HTERT RPE-1 (cell line): ENCODE results near the gene PLEKHA3.
"Not testable (repeated sequence)": the region's sequence is repeated elsewhere in the genome, so short reads cannot be mapped to it uniquely, and the experiment has no call there.

ENCODE experiments used
- in situ Hi-C: fragments of 300-500 bp; cut with MboI; formaldehyde crosslinking; loops from 4 replicates; pipeline ENCODE4 v1.14.3; 2020; ENCODE audit warnings: low sequenced_read_pairs

The PLEKHA3 gene

GRCh38 chr2:178480227-178481181 lies at the start of gene PLEKHA3:
Gene PLEKHA3 (plus strand): TSS chr2:178480457. CDS start chr2:178480870, 413 bp downstream.
- in situ Hi-C loops, result no loop called here

GRCh38 chr2:178436662-178437061 lies 43.6 kb upstream of the PLEKHA3 start:
- in situ Hi-C loops, result no loop called here

- in situ Hi-C loops, result no loop called here
Observed at GRCh38 chr2:178441426-178441825, 38.8 kb upstream of the PLEKHA3 start.

DNA sequence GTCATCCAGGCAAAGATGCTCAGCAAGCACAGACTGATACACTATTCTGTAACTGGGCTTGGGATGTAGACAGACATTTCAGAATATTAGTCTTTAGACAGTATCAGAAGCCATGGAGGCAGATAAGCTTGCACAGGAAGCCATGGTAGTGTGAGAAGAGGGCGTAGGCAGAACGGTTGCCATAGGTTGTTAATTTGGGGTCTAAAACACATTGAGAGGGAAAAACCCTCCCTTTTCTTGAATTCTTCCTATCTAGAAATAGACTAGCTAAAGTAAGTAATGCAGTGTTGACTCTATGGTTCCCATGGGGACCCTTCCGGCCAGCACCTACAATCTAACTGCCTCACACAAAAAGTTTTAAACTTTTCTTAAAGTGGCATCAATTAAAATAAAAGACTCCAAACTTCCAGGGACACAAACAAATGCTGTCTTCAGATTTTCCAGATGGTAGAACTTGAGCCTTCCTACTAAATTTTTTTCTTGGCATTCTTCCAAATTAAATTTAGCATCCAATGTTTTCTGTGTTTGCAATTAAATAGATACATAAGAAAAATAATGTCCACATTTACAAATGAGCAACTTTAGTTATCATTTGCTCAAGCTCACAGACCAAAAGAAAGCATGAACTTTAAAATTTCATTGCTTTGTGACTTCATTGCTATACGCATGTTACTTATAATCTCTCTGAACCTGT lies 31.1 kb upstream of the PLEKHA3 start:
- in situ Hi-C loops, result no loop called here

DNA sequence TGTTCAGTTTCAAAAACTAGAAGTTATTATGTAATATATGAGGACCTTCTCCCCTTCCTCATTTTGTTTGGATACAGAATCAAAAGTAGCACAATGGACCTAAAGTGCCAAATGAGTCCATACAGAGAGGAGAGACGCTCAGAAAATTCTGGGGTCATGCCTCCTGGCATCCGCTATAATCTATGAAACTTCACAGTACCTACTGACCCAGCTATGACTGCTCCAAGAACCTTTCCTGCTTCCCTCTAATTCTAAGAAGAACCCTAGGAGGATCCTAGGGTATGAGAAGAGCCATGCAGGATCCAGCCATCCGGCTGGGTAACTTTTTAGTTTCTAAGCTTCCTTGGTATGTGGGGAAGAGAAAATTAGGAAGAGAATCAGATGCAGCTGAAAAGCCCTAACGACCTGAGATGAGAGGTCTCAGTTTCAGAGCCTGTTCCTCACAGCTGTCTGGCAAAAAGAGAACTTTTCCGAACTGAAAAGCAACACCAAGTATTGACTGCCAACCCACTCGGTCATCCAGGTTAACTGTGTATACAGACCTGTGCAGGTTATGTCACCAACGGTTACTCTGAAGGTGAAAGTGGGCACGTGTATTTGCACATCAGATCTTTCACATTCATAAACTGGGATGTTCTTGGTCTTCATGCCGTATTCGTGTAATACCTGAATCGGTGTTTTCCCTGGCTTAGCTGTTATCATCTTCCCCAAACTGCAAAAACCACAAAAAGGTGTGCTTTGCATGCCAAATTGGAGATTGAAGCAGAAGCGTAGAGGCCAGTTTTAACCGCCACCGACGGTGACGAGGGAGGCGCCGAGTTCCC lies 30.3 kb upstream of the PLEKHA3 start:
- in situ Hi-C loops, result no loop called here

- in situ Hi-C loops, result no loop called here
Observed at GRCh38 chr2:178450524-178450773, 29.8 kb upstream of the PLEKHA3 start.

GRCh38 chr2:178450774-178451525 lies 29.3 kb upstream of the PLEKHA3 start, which contains the start of the genes PJVK and PRKRA:
Gene PJVK (plus strand): TSS chr2:178451378. CDS start chr2:178453410, 2,032 bp downstream.
Gene PRKRA (minus strand): TSS chr2:178451175. CDS start chr2:178451030, 145 bp downstream.
- in situ Hi-C loops, result no loop called here

- in situ Hi-C loops, result no loop called here
Observed at GRCh38 chr2:178452334-178452733, 27.9 kb upstream of the PLEKHA3 start.

DNA sequence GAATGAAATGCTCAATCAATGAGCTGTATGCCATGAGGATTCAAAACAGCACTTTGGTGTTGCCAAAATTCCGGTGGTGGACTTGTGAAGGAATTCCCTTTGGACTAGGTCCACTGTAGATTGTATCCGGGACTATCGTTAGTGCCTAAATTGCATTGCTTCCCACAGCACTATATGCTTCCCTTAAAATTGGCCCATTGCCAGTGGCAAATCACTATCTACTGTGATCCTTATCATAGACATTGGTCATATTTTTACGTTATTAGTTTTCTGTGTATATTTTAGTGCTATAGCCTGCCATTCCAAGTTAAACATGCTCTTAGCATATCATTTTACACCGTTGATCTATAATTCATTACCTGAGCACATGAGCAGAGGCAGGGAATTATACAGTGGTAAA lies 27.4 kb upstream of the PLEKHA3 start:
- in situ Hi-C loops, result no loop called here

- in situ Hi-C loops, result no loop called here
Observed at GRCh38 chr2:178455947-178456346, 24.3 kb upstream of the PLEKHA3 start.

GRCh38 chr2:178457390-178457886 lies 22.8 kb upstream of the PLEKHA3 start:
- in situ Hi-C loops, result no loop called here

DNA sequence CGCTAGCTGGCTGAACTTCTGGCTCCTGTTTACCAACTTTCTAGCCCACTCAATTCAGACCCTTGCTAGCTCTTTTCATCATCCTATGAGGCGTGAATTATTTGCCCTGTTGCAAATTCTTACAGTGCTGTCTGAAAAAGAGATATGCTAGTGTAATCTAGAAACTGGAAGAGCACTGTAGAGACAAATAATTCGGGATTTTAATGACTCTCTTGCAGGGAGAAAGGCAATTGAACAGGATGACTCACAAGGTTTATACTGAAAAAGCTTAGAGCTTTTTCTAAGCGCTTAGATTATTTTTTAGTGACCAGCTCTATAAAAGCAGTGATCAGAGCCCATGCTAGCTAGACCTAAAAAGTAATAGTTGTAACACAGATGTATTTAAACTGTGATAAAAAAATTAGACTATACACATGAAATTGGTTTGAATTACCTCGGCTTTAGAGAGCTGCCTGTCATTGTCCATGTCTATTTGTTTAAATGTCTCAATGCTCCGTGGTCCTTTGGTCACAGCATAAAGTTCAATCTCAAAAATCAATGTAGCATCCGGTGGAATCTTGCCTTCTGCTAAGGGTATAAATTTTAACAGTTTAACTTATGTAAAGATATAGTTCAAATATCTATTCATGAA lies 10.9 kb upstream of the PLEKHA3 start:
- in situ Hi-C loops, result no loop called here

DNA sequence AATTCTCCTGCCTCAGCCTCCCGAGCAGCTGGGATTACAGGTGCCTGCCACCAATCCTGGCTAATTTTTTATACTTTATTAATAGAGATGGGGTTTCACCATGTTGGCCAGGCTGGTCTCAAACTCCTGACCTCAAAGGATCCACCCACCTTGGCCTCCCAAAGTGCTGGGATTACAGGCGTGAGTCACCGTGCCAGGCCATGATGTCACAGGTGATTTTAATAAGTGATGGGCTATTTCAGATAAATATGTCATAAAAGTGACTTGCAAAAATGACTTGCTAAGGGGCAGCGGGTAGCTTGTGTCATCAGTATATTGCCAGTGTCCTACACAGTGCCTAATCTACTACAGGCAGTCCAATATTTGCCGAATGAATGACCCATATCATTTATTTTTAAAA lies 8.9 kb upstream of the PLEKHA3 start:
- in situ Hi-C loops, result not testable (repeated sequence)

GRCh38 chr2:178473373-178473772 lies 6.9 kb upstream of the PLEKHA3 start:
- in situ Hi-C loops, result no loop called here

GRCh38 chr2:178473931-178474330 lies 6.3 kb upstream of the PLEKHA3 start:
- in situ Hi-C loops, result no loop called here

DNA sequence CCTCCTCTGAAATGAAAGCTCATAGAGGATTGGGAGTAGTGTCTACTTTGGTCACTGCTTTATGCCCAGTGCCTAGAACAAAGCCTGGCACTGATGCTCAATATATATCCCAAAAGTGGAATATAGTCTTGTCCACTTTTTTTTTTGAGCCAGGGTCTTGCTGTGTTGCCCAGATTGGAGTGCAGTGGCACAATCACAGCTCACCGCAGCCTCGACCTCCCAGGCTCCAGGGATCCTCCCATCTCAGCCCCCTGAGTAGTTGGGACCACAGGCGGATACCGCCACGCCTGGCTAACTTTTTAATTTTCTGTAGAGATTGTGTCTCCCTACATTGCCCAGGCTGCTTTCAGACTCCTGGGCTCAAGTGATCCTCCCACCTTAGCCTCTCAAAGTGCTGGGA lies 5.7 kb upstream of the PLEKHA3 start:
- in situ Hi-C loops, result no loop called here

DNA sequence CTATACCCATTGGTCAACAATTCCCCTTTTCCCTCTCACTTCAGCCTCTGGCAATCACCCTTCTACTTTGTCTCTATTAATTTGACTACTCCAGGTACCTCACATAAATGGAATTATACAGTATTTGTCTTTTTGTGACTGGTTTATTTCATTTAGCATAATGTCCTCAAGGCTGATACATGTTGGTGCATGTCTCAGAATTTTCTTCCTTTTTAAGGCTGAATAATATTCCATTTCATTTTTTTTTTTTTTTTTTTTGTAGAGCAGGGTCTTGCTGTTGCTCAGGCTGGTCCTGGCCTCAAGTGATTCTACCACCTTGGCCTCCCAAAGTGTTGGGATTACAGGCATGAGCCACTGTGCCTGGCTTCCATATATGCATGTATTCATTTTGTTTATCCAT lies 3.8 kb upstream of the PLEKHA3 start:
- in situ Hi-C loops, result no loop called here

- in situ Hi-C loops, result no loop called here
Observed at GRCh38 chr2:178477443-178478129, 2.7 kb upstream of the PLEKHA3 start.

- in situ Hi-C loops, result no loop called here
Observed at GRCh38 chr2:178478130-178478438, 2.2 kb upstream of the PLEKHA3 start.
